IMR-90 (cell line): Measurements from ENCODE around the gene AIP. TPM values are rescaled to one million over a fixed set of nuclear protein-coding genes. Genes with fewer than 3 reads are reported as not detected.

Experiments
- ATAC-seq: fragments of 200-7000 bp; cut with Tn5 transposase; 2 replicates; pipeline ENCODE4 v1.9.1; 2020; ENCODE audit warnings: low read depth, mild to moderate bottlenecking, moderate library complexity
- BruUV-seq: library from RNA; stranded (reverse); fragments of 400-500 nt; replicated peaks from 2 replicates; lab custom pipeline; 2021; lab: Mats Ljungman, UMichigan
- CTCF ChIA-PET: fragments of 300-600 bp; formaldehyde crosslinking; extraction: SDS; loops from one replicate; lab custom pipeline; 2021; ENCODE audit warnings: antibody characterized with exemption; lab: Yijun Ruan, JAX
- POLR2A ChIA-PET: fragments of 300-600 bp; sonication (Branson Sonifier 250); formaldehyde crosslinking; loops from one replicate; lab custom pipeline; 2022; ENCODE audit warnings: antibody characterized with exemption; ENCODE audit not compliant: unreplicated experiment; lab: Charles Lee
- DNase-seq: peaks from one replicate; pipeline ENCODE4 v3.0.0; 2013
- H2AFZ ChIP-seq: replicated peaks from 2 replicates; pipeline ENCODE3; 2013; ENCODE audit warnings: low read length, mild to moderate bottlenecking; ENCODE audit not compliant: poor library complexity
- H2AK5ac ChIP-seq: 2 replicates; pipeline ENCODE4 v1.6.1; 2013; ENCODE audit warnings: low read depth, low read length, inconsistent platforms
- H2AK9ac ChIP-seq: replicated peaks from 2 replicates; pipeline ENCODE3; 2013; ENCODE audit warnings: mild to moderate bottlenecking, low read depth, low read length, moderate library complexity; ENCODE audit not compliant: poor library complexity
- H2BK120ac ChIP-seq: 2 replicates; pipeline ENCODE4 v1.6.1; 2013; ENCODE audit warnings: low read depth, low read length, inconsistent platforms
- H2BK15ac ChIP-seq: 3 replicates; pipeline ENCODE4 v1.6.1; 2013; ENCODE audit warnings: low read depth, low read length, inconsistent platforms
- H2BK20ac ChIP-seq: 2 replicates; pipeline ENCODE4 v1.6.1; 2013; ENCODE audit warnings: low read depth, mild to moderate bottlenecking, inconsistent platforms, low read length, moderate library complexity
- H2BK5ac ChIP-seq: 2 replicates; pipeline ENCODE4 v1.6.1; 2013; ENCODE audit warnings: mild to moderate bottlenecking, low read depth, low read length, inconsistent platforms; ENCODE audit not compliant: poor library complexity, severe bottlenecking
- H3K14ac ChIP-seq: replicated peaks from 2 replicates; pipeline ENCODE4 v1.6.1; 2013; ENCODE audit warnings: low read depth, low read length, inconsistent platforms
- H3K18ac ChIP-seq: 2 replicates; pipeline ENCODE4 v1.6.1; 2013; ENCODE audit warnings: low read depth, low read length, control low read depth
- H3K23ac ChIP-seq: 2 replicates; pipeline ENCODE4 v1.6.1; 2013; ENCODE audit warnings: low read depth, low read length, inconsistent platforms
- H3K27ac ChIP-seq: 2 replicates; pipeline ENCODE4 v1.5.1; 2013; ENCODE audit warnings: mild to moderate bottlenecking, control low read depth, low read length; ENCODE audit not compliant: insufficient read depth
- H3K27me3 ChIP-seq: 2 replicates; pipeline ENCODE4 v1.6.1; 2013; ENCODE audit warnings: low read length; ENCODE audit not compliant: control insufficient read depth, insufficient read depth
- H3K36me3 ChIP-seq: 2 replicates; pipeline ENCODE4 v1.6.1; 2013; ENCODE audit warnings: low read length, mixed read lengths; ENCODE audit not compliant: control insufficient read depth, insufficient read depth
- H3K4ac ChIP-seq: 2 replicates; pipeline ENCODE4 v1.6.1; 2013; ENCODE audit warnings: low read depth, low read length, inconsistent platforms
- H3K4me1 ChIP-seq: 2 replicates; pipeline ENCODE4 v1.6.1; 2013; ENCODE audit warnings: low read length, mixed read lengths; ENCODE audit not compliant: control insufficient read depth, insufficient read depth
- H3K4me2 ChIP-seq: 2 replicates; pipeline ENCODE4 v1.6.1; 2013; ENCODE audit warnings: low read depth, mild to moderate bottlenecking, control low read depth, low read length, moderate library complexity
- H3K4me3 ChIP-seq: 2 replicates; pipeline ENCODE4 v1.5.1; 2013; ENCODE audit warnings: low read depth, mild to moderate bottlenecking, control low read depth, low read length, moderate library complexity; ENCODE audit not compliant: insufficient read depth
- H3K56ac ChIP-seq: 2 replicates; pipeline ENCODE4 v1.6.1; 2013; ENCODE audit warnings: low read length, inconsistent platforms; ENCODE audit not compliant: insufficient read depth; ENCODE audit errors: extremely low read depth
- H3K79me1 ChIP-seq, 2 experiments: 2 replicates each; pipeline ENCODE4 v1.6.1; 2013; ENCODE audit warnings: low read length in 2 of 2, inconsistent platforms in 1 of 2, low read depth in 1 of 2
- H3K9ac ChIP-seq: 2 replicates; pipeline ENCODE4 v1.6.1; 2013; ENCODE audit warnings: low read depth, low read length, control low read depth
- H3K9me1 ChIP-seq: 2 replicates; pipeline ENCODE4 v1.6.1; 2013; ENCODE audit warnings: low read length, inconsistent platforms; ENCODE audit not compliant: insufficient read depth
- H3K9me3 ChIP-seq: 2 replicates; pipeline ENCODE4 v1.6.1; 2013; ENCODE audit warnings: low read length; ENCODE audit not compliant: control insufficient read depth, insufficient read depth
- H4K20me1 ChIP-seq: 2 replicates; pipeline ENCODE4 v1.6.1; 2013; ENCODE audit warnings: low read length, inconsistent platforms; ENCODE audit not compliant: insufficient read depth
- H4K5ac ChIP-seq: 2 replicates; pipeline ENCODE4 v1.6.1; 2013; ENCODE audit warnings: mild to moderate bottlenecking, low read depth, low read length, control low read depth
- H4K8ac ChIP-seq, 2 experiments: 2 replicates each; pipeline ENCODE4 v1.6.1; 2013; ENCODE audit warnings: low read depth in 2 of 2, low read length in 2 of 2, control low read depth in 1 of 2, inconsistent platforms in 1 of 2
- H4K91ac ChIP-seq: 2 replicates; pipeline ENCODE4 v1.6.1; 2013; ENCODE audit warnings: low read depth, low read length, inconsistent platforms; ENCODE audit not compliant: insufficient read depth
- BHLHE40 ChIP-seq: fragments of 150-350 bp; IDR thresholded peaks from 2 replicates; pipeline ENCODE4 v1.6.1; 2016; ENCODE audit warnings: mild to moderate bottlenecking, low read depth, low read length
- CEBPB ChIP-seq: IDR thresholded peaks from 2 replicates; pipeline ENCODE4 v1.6.1; 2012; ENCODE audit warnings: low read depth, low read length, improper control_type of control experiment
- CTCF ChIP-seq: conservative IDR thresholded peaks from 2 replicates; pipeline ENCODE4 v1.5.1; 2012; ENCODE audit warnings: mild to moderate bottlenecking, low read depth, low read length, improper control_type of control experiment
- FOS ChIP-seq: fragments of 150-350 bp; IDR thresholded peaks from 2 replicates; pipeline ENCODE4 v1.6.1; 2016; ENCODE audit warnings: low read depth, low read length
- MAFK ChIP-seq: IDR thresholded peaks from 2 replicates; pipeline ENCODE4 v1.6.1; 2012; ENCODE audit warnings: low read depth, low read length, improper control_type of control experiment
- MAZ ChIP-seq: IDR thresholded peaks from 2 replicates; pipeline ENCODE4 v1.6.1; 2012; ENCODE audit warnings: low read depth, mild to moderate bottlenecking, low read length, improper control_type of control experiment, moderate library complexity, borderline replicate concordance
- POLR2A ChIP-seq: IDR thresholded peaks from 2 replicates; pipeline ENCODE4 v1.6.1; 2012; ENCODE audit warnings: mild to moderate bottlenecking, low read depth, low read length
- RCOR1 ChIP-seq: IDR thresholded peaks from 2 replicates; pipeline ENCODE4 v1.6.1; 2012; ENCODE audit warnings: mild to moderate bottlenecking, low read length, improper control_type of control experiment; ENCODE audit not compliant: insufficient replicate concordance
- RFX5 ChIP-seq: IDR thresholded peaks from 2 replicates; pipeline ENCODE4 v1.8.0; 2012; ENCODE audit warnings: low read depth, mild to moderate bottlenecking, low read length, moderate library complexity
- SMC3 ChIP-seq: fragments of 150-350 bp; IDR thresholded peaks from 2 replicates; pipeline ENCODE4 v1.6.1; 2016; ENCODE audit warnings: low read depth, mild to moderate bottlenecking, antibody characterized with exemption, low read length, moderate library complexity
- WGBS, 2 experiments: methylation state at CpG; one replicate each; pipeline versions ENCODE4 v1.1.5 to v1.1.7; 2013; ENCODE audit warnings: missing lambda C conversion rate in 2 of 2; ENCODE audit not compliant: insufficient read length in 1 of 2; ENCODE audit errors: extremely low coverage in 2 of 2; 5-methylcytosine and 5-hydroxymethylcytosine counted together
- dilution Hi-C: fragments of 300-500 bp; cut with HindIII; formaldehyde crosslinking; loops from one replicate; pipeline ENCODE4 v1.14.3; 2018; ENCODE audit warnings: low sequenced_read_pairs; ENCODE audit not compliant: unreplicated experiment
- in situ Hi-C: fragments of 300-500 bp; cut with MboI; formaldehyde crosslinking; loops from 3 replicates; pipeline ENCODE4 v1.14.3; 2019; ENCODE audit warnings: low sequenced_read_pairs, inconsistent platforms, mixed read lengths
- intact Hi-C: fragments of 100-400 bp; cut with micrococcal nuclease; formaldehyde crosslinking; loops from 2 replicates; pipeline ENCODE4 v1.10.0; 2022
- polyA plus RNA-seq, 3 experiments: library from polyadenylated mRNA; depleted of rRNA; stranded (reverse); fragments of >200 nt; gene quantifications; 2 replicates each; pipeline ENCODE4 v1.2.3, GENCODE V29; 2012; ENCODE audit warnings: low replicate concordance in 1 of 3
- total RNA-seq: library from RNA; depleted of rRNA; stranded (reverse); fragments of >200 nt; gene quantifications from 2 replicates; pipeline ENCODE4 v1.2.3, GENCODE V29; 2012
- TF ChIP-seq, protein P1 (sequence below): fragments of 150-350 bp; IDR thresholded peaks from 2 replicates; pipeline ENCODE4 v1.6.1; 2017; ENCODE audit warnings: mild to moderate bottlenecking, antibody characterized with exemption, low read length, low read depth

Gene AIP
- total and polyA plus RNA-seq, 2 of the 4 experiments (the other 2 are of a cell fraction), result 95.5 to 122 TPM

DNA sequence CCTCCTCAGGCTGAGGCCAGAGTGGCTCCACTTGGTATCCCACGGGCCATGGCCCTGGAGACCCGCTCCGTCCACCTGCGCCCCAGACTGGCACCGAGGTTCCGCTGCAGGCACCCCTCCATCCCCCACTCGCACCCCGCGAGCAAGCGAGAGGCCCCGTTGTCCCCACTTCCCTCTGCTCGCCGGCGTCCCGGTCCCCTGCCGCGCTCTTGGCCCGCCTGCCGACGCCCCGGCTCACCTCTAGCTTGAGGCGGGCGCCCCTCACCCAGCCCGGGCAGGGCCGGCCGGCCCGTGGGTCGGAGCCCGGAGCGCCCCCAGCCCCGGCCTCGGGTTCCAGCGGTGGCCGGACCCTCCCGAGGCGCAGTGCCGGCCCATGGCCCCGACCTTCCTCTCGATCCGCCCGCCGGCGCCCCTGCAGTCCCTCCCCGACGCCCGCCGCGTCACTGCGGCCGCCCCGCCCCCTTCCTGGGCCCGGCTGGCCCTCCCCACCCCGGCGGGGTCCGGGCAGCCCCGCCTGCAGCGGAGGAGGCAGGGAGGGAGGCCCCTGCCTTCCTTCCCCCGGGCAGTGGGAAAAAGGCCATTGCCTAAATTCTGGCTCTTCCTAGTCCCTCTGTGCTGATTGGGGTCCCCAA lies 22.2 kb downstream of the AIP start, which contains the start of gene PITPNM1:
Gene PITPNM1, minus strand, starts transcription at position 414 of the 632 bp plus-strand sequence. CDS start 1,183 bp downstream, outside the sequence.
- peaks cover 4% of the 10 kb centered on the region for H3K9me1 ChIP-seq
- H2BK15ac ChIP-seq, result no peak within 1 kb of the TSS
- BruUV-seq, result no TSS peak
- H2AFZ ChIP-seq, result peak within 1 kb of the TSS; percentile 90
- peak within 1 kb of the TSS; percentile 65; the same call in 1 of the 2 replicates for H3K56ac ChIP-seq
- H3K79me1 ChIP-seq, result peaks cover 4 to 42% of the 10 kb centered on the region in 2 experiments; a peak in 3 of 4 replicates
- peak within 1 kb of the TSS; percentile 46 for H4K5ac ChIP-seq
- ATAC-seq (peak; percentile 17), DNase-seq (peak; percentile 24)
- H2BK20ac ChIP-seq, result no peak within 1 kb of the TSS; the same call in 1 of the 2 replicates
- peak within 1 kb of the TSS; percentile 83 for H3K4ac ChIP-seq
- peaks cover 14% of the 10 kb centered on the region for H3K4me1 ChIP-seq
- POLR2A ChIA-PET, result no interaction called here
- TF ChIP-seq RFX5, result no peak
- peak; percentile 72; the same call in 1 of the 2 replicates for TF ChIP-seq MAZ
- no peak for TF ChIP-seq MAFK
- no peak for TF ChIP-seq BHLHE40
- peak; percentile 63 for TF ChIP-seq POLR2A
- TF ChIP-seq, protein P1, sequence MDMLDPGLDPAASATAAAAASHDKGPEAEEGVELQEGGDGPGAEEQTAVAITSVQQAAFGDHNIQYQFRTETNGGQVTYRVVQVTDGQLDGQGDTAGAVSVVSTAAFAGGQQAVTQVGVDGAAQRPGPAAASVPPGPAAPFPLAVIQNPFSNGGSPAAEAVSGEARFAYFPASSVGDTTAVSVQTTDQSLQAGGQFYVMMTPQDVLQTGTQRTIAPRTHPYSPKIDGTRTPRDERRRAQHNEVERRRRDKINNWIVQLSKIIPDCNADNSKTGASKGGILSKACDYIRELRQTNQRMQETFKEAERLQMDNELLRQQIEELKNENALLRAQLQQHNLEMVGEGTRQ, result no peak
- TF ChIP-seq RCOR1, result no peak
- TF ChIP-seq FOS, result no peak
- TF ChIP-seq CTCF, result no peak
- TF ChIP-seq SMC3, result no peak
- TF ChIP-seq CEBPB, result no peak
- WGBS, 2 experiments, result 1% methylated on average over 25 of the region's 58 CpGs; no CpG with 5 or more reads in 1 of the 2 experiments
- CTCF ChIA-PET, result no interaction called here
- peak within 1 kb of the TSS; percentile 74 for H2BK5ac ChIP-seq
- H3K9me3 ChIP-seq, result no peaks in the 10 kb centered on the region
- H4K91ac ChIP-seq, result peak within 1 kb of the TSS; percentile 36
- peak within 1 kb of the TSS; percentile 89 for H2AK9ac ChIP-seq
- in situ Hi-C loops (no loop called here), dilution Hi-C loops (no loop called here), intact Hi-C loops (no loop called here)
- peak within 1 kb of the TSS; percentile 63 to 91; a peak in 3 of 4 replicates for H4K8ac ChIP-seq
- H3K9ac ChIP-seq, result peak within 1 kb of the TSS; percentile 63
- H3K18ac ChIP-seq, result no peak within 1 kb of the TSS; the same call in 1 of the 2 replicates
- peak within 1 kb of the TSS; percentile 94 for H3K4me2 ChIP-seq
- H3K36me3 ChIP-seq, result peaks cover 7% of the 10 kb centered on the region
- no peaks in the 10 kb centered on the region for H4K20me1 ChIP-seq
- H2AK5ac ChIP-seq, result peak within 1 kb of the TSS; percentile 56
- H3K27ac ChIP-seq, result peak within 1 kb of the TSS; percentile 65
- H3K4me3 ChIP-seq, result peak within 1 kb of the TSS; percentile 76
- H3K23ac ChIP-seq, result peak within 1 kb of the TSS; percentile 89; the same call in 1 of the 2 replicates
- H2BK120ac ChIP-seq, result peak within 1 kb of the TSS; percentile 37
- H3K14ac ChIP-seq, result peak within 1 kb of the TSS; percentile 25
- H3K27me3 ChIP-seq, result no peaks in the 10 kb centered on the region
